DMS53 treated with DMSO at 0.1 percent for 48 hours (cell line): ENCODE measurements around the gene RAN.
"Not testable (repeated sequence)": the region's sequence is repeated elsewhere in the genome, so short reads cannot be mapped to it uniquely, and the experiment has no call there.

Source experiments
- DNase-seq: peaks from one replicate; lab custom pipeline; 2025; ENCODE audit not compliant: unreplicated experiment; lab: John Stamatoyannopoulos, UW

The RAN gene

GRCh38 chr12:130849561-130850417 is 22.1 kb upstream of the RAN start:
- peak; percentile 53 for DNase-seq

DNA sequence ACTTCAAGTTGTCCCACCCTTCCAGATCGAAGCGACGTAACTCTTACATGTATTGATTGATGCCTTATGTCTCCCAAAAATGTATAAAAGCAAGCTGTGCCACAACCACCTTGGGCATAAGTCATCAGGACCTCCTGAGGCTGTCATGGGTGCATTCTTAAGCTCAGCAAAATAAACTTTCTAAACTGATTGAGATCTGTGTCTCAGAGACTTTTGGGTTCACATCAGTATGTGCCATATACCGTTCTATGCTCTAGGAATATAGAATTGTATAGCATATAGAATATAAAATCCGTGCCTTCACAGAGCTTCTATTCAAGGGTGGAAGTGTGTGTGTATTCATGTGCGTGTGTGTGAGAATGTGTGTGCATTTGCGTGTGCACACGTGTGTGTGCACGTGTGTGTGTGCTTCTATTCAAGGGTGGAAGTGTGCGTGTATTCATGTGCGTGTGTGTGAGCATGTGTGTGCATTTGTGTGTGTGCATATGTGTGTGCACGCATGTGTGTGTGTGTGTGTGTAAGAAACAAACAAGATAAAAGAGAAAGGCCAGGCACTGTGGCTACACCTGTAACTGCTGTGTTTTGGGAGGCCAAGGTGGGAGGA is 21.3 kb upstream of the RAN start:
- no peak for DNase-seq

DNA sequence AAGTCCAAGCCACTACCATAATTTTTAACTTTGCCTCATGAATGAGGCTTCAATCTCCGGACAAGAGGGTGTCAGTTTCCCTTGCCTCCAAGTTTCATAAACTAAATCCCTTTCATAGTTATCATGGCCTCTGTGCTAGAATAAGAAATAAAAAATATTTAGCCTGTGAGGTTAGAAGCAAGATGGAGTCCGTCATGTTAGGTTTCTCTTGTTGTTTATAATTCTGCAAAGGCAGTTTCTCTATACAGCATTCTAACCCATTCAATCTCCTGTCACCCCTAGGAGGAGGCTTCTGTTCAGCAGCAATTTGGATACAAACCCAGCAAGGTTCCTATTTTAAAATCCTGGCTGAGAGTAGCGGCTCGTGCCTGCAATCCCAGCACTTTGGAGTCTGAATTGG is 15.8 kb upstream of the RAN start:
- DNase-seq, result no peak

GRCh38 chr12:130858084-130858483 is 13.8 kb upstream of the RAN start:
- DNase-seq, result no peak

GRCh38 chr12:130859161-130859560 is 12.7 kb upstream of the RAN start:
- no peak for DNase-seq

GRCh38 chr12:130860311-130860710 is 11.6 kb upstream of the RAN start:
- no peak for DNase-seq

- DNase-seq, result no peak
These were observed 9.7 kb upstream of the RAN start for GRCh38 chr12:130862161-130862560.

- DNase-seq, result not testable (repeated sequence)
These were observed 9.1 kb upstream of the RAN start for GRCh38 chr12:130862771-130863170.

GRCh38 chr12:130863298-130863697 is 8.6 kb upstream of the RAN start:
- no peak for DNase-seq

DNA sequence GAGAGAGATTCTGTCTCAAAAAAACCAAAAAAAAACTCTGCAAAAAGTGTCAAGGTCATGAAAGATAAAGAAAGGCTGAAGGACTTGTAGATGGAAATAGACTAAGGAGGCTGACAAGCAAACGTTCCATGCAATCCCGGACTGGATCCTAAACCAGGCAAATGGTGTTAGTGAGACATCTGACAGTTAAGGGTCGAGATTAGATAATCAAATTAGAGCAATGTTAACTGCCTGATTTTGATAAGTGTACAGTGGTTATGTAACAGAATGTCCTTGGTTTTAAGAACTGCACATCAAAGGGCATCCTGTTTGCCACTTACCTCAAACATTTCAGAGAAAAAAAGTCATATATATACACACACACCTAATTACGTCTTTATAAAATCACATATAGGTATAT is 3.5 kb upstream of the RAN start:
- no peak for DNase-seq

DNA sequence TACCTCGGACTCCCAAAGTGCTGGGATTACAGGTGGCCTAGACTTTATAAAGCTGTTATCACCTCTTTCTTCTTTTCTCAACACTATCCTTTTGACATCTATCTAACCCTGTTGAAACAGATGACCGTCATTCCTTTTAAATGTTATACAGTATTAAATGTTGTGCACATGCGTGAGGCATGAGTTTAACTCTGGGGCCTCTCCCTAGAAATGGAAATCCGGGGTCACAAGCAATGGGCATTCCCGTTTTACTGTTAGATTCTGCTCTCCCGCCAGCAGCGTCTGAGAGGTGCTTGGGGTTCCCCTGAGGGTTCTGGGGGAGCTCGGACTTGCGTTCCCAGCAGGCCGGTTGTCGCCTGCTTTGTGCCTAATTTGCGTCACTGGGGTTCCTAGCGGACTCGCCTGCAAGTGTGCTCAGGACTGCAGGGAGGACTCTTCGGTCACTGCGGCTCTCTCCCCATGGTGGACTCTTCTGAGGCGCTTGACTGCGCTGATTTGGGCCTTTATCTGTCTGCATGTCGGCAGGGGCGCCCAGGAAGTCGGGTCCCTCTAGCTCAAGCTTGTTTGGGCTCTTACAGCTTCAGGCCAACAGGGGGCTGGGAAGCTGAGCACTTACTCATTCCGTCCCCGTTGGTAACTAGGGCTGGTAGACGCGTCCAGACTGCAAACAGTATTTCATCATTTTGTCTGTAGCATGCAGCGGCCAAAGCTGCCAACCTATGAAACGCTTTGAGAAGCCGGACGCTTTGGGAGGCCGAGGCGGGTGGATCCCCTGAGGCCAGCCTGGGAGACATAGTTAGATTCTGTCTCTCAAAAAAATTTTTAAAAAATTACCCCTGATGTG is 1.2 kb upstream of the RAN start:
- DNase-seq, result peak; percentile 59

GRCh38 chr12:130872179-130873096 is 572 bp downstream of the RAN start:
- DNase-seq, result no peak

DNA sequence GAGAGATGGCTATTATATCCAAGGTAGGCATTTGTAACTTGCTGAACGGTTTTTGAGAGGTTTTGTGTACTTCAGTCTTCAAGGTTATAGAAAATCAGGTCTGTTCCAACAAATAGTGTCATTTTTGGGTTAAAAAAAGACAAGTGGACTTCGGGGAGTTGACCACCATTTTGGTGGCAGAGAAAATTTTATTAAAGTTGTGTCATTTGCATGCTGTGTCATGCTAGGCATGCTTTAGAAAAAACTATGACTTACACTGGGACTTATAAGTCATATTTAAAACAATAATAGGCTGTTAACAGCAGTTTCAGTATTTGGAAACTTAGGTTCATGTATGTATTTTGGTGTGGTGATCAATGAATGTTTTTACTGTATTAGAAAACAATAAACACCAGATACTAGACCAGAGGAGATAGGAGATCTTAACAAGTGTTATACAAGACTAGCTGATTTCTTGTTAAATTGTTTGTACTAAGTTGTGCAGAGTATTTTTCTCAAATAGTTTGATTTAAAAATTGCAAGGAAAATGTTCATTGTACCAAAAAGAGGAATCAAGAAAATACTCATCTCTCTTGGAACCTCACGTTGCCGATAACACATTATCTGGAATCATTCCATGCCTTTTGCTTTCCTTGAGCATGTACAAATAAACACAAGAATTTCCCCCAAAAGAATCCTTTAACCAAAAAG is 1.4 kb downstream of the RAN start:
- no peak for DNase-seq

GRCh38 chr12:130873825-130874224 is 2.0 kb downstream of the RAN start:
- DNase-seq, result no peak

DNA sequence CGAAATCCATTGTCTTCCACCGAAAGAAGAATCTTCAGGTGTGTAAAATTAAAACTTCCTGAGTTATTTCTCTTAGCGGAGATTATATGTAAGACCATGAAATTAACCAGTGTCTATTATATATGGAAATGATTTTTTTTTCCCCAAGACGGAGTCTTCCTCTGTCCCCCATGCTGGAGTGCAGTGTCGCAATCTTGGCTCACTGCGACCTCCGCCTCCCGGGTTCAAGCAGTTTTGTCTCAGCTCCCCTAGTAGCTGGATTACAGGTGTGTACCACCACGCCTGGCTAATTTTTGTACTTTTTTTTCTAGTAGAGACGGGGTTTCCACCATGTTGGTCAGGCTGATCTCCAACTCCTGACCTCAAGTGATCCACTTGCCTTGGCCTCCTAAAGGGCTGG is 2.8 kb downstream of the RAN start:
- DNase-seq, result no peak

- no peak for DNase-seq
These were observed 3.3 kb downstream of the RAN start for GRCh38 chr12:130875193-130875592.

DNA sequence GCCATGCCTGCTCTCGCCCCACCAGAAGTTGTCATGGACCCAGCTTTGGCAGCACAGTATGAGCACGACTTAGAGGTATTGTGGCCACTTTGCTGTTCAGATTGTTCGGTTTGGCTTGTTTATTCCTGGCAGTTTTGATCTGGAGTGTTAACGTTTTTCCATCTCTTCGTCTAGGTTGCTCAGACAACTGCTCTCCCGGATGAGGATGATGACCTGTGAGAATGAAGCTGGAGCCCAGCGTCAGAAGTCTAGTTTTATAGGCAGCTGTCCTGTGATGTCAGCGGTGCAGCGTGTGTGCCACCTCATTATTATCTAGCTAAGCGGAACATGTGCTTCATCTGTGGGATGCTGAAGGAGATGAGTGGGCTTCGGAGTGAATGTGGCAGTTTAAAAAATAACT is 3.8 kb downstream of the RAN start:
- DNase-seq, result not testable (repeated sequence)

DNA sequence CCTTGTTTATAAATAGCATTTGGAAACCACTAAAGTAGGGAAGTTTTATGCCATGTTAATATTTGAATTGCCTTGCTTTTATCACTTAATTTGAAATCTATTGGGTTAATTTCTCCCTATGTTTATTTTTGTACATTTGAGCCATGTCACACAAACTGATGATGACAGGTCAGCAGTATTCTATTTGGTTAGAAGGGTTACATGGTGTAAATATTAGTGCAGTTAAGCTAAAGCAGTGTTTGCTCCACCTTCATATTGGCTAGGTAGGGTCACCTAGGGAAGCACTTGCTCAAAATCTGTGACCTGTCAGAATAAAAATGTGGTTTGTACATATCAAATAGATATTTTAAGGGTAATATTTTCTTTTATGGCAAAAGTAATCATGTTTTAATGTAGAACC is 4.4 kb downstream of the RAN start:
- DNase-seq, result no peak

- no peak for DNase-seq
These were observed 4.9 kb downstream of the RAN start for GRCh38 chr12:130876758-130877157.

GRCh38 chr12:130877333-130877732 is 5.5 kb downstream of the RAN start:
- DNase-seq, result no peak
